OCI-LY3 (cell line): ENCODE results near the gene SLC25A33.

ENCODE experiments used
- EZH2phosphoT487 ChIP-seq: fragments of 200-600 bp; shearing (Covaris generic); IDR thresholded peaks from 2 replicates; pipeline ENCODE4 v1.6.1; 2018; ENCODE audit warnings: antibody characterized with exemption, mixed run types, low read depth
- TF ChIP-seq, protein P1 (sequence below): fragments of 200-600, 300-600 bp; sonication (generic); IDR thresholded peaks from 2 replicates; pipeline ENCODE4 v1.5.1; 2014; ENCODE audit warnings: antibody characterized with exemption, low read length, low read depth

DNA sequence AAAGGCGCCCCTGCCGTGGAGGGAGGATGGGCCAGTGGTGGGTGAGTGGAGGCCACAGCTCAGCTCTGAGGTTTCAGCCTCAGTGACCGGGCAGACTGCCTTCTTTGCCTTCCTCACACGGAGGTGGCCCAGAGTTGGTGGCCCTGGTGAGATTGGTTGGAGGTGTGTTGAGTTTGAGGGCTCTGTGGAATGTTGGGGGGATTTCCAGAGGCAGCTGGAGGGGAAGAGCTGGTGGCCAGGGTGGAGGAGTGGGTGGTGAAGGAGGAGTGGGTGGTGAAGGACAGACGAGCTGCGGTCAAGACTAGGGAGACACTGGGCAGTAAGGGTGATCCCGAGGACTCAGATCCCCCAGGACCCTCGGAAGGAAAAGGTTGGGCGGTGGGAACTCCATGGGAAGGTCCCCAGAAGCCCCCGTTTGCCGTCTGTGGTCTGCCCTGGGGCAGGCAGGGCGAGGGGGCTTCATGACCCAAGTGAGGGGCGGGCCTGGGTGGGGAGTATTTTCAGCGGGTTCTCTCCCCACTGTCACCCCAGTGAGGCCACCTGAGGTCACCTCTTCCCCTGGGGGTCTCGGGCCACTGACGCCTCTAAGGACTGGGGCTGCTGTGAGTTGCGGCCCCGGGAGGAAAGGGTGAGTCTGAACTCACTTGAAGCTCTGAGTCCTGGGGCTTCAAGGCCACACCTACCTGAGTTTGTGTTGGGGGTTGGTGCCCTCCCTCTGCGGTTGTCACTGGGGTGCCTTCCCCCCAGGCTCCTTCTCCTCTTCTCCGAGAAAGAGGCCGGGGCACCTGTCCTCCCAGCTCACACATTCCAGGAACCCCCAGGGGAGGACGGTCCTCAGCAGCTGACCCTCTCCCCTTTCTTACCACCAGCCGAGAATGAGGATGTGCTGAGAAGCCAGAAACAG, 89.5 kb downstream of the SLC25A33 start:
- TF ChIP-seq, protein P1, sequence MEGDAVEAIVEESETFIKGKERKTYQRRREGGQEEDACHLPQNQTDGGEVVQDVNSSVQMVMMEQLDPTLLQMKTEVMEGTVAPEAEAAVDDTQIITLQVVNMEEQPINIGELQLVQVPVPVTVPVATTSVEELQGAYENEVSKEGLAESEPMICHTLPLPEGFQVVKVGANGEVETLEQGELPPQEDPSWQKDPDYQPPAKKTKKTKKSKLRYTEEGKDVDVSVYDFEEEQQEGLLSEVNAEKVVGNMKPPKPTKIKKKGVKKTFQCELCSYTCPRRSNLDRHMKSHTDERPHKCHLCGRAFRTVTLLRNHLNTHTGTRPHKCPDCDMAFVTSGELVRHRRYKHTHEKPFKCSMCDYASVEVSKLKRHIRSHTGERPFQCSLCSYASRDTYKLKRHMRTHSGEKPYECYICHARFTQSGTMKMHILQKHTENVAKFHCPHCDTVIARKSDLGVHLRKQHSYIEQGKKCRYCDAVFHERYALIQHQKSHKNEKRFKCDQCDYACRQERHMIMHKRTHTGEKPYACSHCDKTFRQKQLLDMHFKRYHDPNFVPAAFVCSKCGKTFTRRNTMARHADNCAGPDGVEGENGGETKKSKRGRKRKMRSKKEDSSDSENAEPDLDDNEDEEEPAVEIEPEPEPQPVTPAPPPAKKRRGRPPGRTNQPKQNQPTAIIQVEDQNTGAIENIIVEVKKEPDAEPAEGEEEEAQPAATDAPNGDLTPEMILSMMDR: no peak
- TF ChIP-seq EZH2phosphoT487: no peak
